IPS DF 6.9 (cell line): ENCODE measurements around the gene DMD.

Experiments used
- DNase-seq: peaks from one replicate; pipeline ENCODE4 v3.0.0-alpha.2; 2013; ENCODE audit warnings: low read depth, low spot score
- H3K27ac ChIP-seq: one replicate; pipeline ENCODE4 v1.5.1; 2013; ENCODE audit warnings: low read length, control low read depth
- H3K27me3 ChIP-seq: 2 replicates; pipeline ENCODE4 v1.6.1; 2013; ENCODE audit warnings: mild to moderate bottlenecking, low read length; ENCODE audit not compliant: control insufficient read depth, insufficient read depth
- H3K36me3 ChIP-seq: 2 replicates; pipeline ENCODE4 v1.6.1; 2013; ENCODE audit warnings: low read length; ENCODE audit not compliant: control insufficient read depth, insufficient read depth
- H3K4me1 ChIP-seq: 2 replicates; pipeline ENCODE4 v1.6.1; 2013; ENCODE audit warnings: low read length; ENCODE audit not compliant: control insufficient read depth, insufficient read depth
- H3K4me3 ChIP-seq: 2 replicates; pipeline ENCODE4 v1.5.1; 2013; ENCODE audit warnings: mild to moderate bottlenecking, low read length
- H3K9me3 ChIP-seq: 2 replicates; pipeline ENCODE4 v1.6.1; 2013; ENCODE audit warnings: low read length, inconsistent platforms; ENCODE audit not compliant: control insufficient read depth, insufficient read depth
- WGBS: extraction: QIAGEN DNeasy Blood & Tissue Kit; methylation state at CpG from one replicate; pipeline ENCODE4 v1.1.7; 2013; ENCODE audit warnings: mixed read lengths, missing lambda C conversion rate; ENCODE audit not compliant: insufficient read length, insufficient coverage; 5-methylcytosine and 5-hydroxymethylcytosine counted together

The DMD gene

GRCh38 chrX:33160273-33160672 is 51.1 kb downstream of the DMD start:
- no CpG with 5 or more reads among the region's 5 CpGs for WGBS
- Histone ChIP-seq H3K36me3 (no peaks in the 10 kb centered on the region), H3K4me1 (no peaks in the 10 kb centered on the region), H3K4me3 (no peak overlapping the region), H3K27ac (no peak overlapping the region), H3K27me3 (no peaks in the 10 kb centered on the region), H3K9me3 (no peaks in the 10 kb centered on the region)
- DNase-seq, result no peak

DNA sequence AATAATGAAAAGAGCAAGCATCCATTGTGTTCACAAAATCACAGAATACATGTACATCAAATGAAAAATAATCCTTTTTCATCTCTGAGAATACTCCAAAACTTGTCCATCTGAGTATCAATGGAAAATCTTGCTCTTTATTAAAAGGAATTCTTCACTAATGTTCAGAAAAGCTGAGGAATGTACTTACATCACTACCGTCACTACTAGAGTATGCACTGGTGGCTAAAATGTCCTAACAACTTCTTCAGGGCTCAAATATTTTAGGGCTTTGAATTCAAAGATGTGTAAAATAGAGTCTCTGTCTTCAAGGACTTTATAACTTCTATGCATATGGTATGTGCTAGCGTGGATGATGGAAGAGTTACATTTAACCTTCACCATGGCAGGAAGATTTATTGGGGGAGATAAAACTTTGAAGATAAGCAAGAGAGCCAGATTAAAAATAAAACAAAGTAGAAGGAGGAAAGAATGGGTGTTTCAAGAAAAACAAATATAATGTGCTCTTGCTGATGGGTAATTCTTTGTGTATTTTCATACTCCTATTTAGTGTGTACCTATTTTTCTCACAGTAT is 55.1 kb downstream of the DMD start:
- Histone ChIP-seq H3K27ac (no peak overlapping the region), H3K27me3 (no peaks in the 10 kb centered on the region), H3K4me1 (no peaks in the 10 kb centered on the region), H3K36me3 (no peaks in the 10 kb centered on the region), H3K4me3 (no peak overlapping the region), H3K9me3 (no peaks in the 10 kb centered on the region)
- no CpG with 5 or more reads among the region's 2 CpGs for WGBS
- DNase-seq, result no peak

- Histone ChIP-seq H3K27ac (no peak overlapping the region), H3K9me3 (no peaks in the 10 kb centered on the region), H3K36me3 (no peaks in the 10 kb centered on the region), H3K4me3 (no peak overlapping the region), H3K4me1 (no peaks in the 10 kb centered on the region), H3K27me3 (no peaks in the 10 kb centered on the region)
- no CpG with 5 or more reads among the region's 4 CpGs for WGBS
- DNase-seq, result no peak
Measured at GRCh38 chrX:33149580-33149979, 61.8 kb downstream of the DMD start.

GRCh38 chrX:33149085-33149484 is 62.3 kb downstream of the DMD start:
- Histone ChIP-seq H3K36me3 (no peaks in the 10 kb centered on the region), H3K4me1 (no peaks in the 10 kb centered on the region), H3K4me3 (no peak overlapping the region), H3K9me3 (no peaks in the 10 kb centered on the region), H3K27me3 (no peaks in the 10 kb centered on the region), H3K27ac (no peak overlapping the region)
- WGBS, result no CpG with 5 or more reads among the region's 5 CpGs
- DNase-seq, result no peak

GRCh38 chrX:33142331-33142730 is 69.0 kb downstream of the DMD start:
- Histone ChIP-seq H3K27ac (no peak overlapping the region), H3K27me3 (no peaks in the 10 kb centered on the region), H3K4me3 (no peak overlapping the region), H3K36me3 (no peaks in the 10 kb centered on the region), H3K4me1 (no peaks in the 10 kb centered on the region), H3K9me3 (no peaks in the 10 kb centered on the region)
- no CpG with 5 or more reads among the region's 8 CpGs for WGBS
- DNase-seq, result no peak

DNA sequence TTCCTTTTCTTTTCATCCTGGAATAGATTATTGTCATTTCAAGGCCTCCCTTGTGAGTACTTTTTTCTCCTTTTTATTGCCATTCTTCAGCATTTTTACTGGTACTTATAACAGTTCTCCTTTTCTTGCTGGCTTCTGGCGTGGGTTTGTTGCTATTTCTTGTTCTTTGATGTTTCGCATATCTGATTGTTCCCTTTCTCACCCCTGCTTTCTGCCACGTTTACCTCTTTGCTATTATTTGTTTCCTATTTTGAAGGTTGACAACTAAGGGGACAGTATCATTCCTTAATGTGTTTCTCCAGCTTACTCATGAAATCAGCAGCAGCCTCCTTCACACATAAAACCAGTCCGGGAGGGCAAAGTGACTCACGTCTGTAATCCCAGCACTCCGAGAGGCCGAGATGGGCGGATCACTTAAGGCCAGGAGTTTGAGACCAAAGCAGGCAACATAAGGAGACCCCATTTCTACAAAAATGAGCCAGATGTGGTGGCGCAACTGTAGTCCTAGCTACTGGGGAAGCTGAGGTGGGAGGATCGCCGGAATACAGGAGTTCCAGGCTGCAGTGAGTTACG is 72.6 kb downstream of the DMD start:
- DNase-seq, result no peak
- WGBS, result no CpG with 5 or more reads among the region's 12 CpGs
- Histone ChIP-seq H3K36me3 (no peaks in the 10 kb centered on the region), H3K27ac (no peak overlapping the region), H3K9me3 (no peaks in the 10 kb centered on the region), H3K4me3 (no peak overlapping the region), H3K27me3 (no peaks in the 10 kb centered on the region), H3K4me1 (no peaks in the 10 kb centered on the region)

GRCh38 chrX:33134164-33134563 is 77.2 kb downstream of the DMD start:
- no peaks in the 10 kb centered on the region for H3K9me3 ChIP-seq
- H3K4me3 ChIP-seq, result no peak overlapping the region
- WGBS, result no CpG with 5 or more reads among the region's 4 CpGs
- DNase-seq, result no peak
- no peaks in the 10 kb centered on the region for H3K36me3 ChIP-seq
- H3K4me1 ChIP-seq, result no peaks in the 10 kb centered on the region
- H3K27ac ChIP-seq, result no peak overlapping the region
- H3K27me3 ChIP-seq, result no peaks in the 10 kb centered on the region

- no peak for DNase-seq
- no CpG with 5 or more reads among the region's 3 CpGs for WGBS
- Histone ChIP-seq H3K4me1 (no peaks in the 10 kb centered on the region), H3K4me3 (no peak overlapping the region), H3K27me3 (no peaks in the 10 kb centered on the region), H3K27ac (no peak overlapping the region), H3K36me3 (no peaks in the 10 kb centered on the region), H3K9me3 (no peaks in the 10 kb centered on the region)
Measured at GRCh38 chrX:33133320-33133719, 78.0 kb downstream of the DMD start.

- DNase-seq, result no peak
- Histone ChIP-seq H3K27ac (no peak overlapping the region), H3K4me3 (no peak overlapping the region), H3K27me3 (no peaks in the 10 kb centered on the region), H3K36me3 (no peaks in the 10 kb centered on the region), H3K9me3 (no peaks in the 10 kb centered on the region), H3K4me1 (no peaks in the 10 kb centered on the region)
- WGBS, result no CpG with 5 or more reads among the region's 3 CpGs
Measured at GRCh38 chrX:33132569-33132968, 78.8 kb downstream of the DMD start.

DNA sequence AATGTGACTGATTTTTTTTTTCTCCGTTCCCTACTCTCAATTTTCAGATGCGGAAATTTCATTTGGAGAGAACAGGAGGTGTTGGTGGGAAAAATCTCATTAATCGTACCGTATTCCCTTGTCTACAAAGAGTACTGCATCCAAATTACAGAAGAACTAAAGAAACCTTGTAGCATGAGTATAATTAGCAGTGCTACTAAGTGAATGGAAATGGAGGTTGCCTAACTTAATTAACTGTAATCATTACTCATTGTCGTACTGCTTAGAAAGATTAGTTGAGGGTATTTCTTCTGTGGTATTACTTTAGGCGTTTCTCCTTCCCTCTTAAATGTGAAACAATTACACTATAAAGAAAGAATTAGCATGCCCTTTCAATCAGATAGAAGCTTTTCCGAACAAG is 81.7 kb downstream of the DMD start:
- no CpG with 5 or more reads among the region's 7 CpGs for WGBS
- no peaks in the 10 kb centered on the region for H3K27me3 ChIP-seq
- no peaks in the 10 kb centered on the region for H3K36me3 ChIP-seq
- no peak overlapping the region for H3K4me3 ChIP-seq
- H3K27ac ChIP-seq, result no peak overlapping the region
- DNase-seq, result no peak
- H3K9me3 ChIP-seq, result no peaks in the 10 kb centered on the region
- no peaks in the 10 kb centered on the region for H3K4me1 ChIP-seq
